HT-29 (cell line): ENCODE data around the gene MAP3K6. TPM values are rescaled to one million over a fixed set of nuclear protein-coding genes. Genes with fewer than 3 reads are reported as not detected.
"Not testable (repeated sequence)": the region's sequence is repeated elsewhere in the genome, so short reads cannot be mapped to it uniquely, and the experiment has no call there.

Experiments
- DNase-seq: peaks from one replicate; pipeline ENCODE4 v3.0.0-alpha.2; 2015; ENCODE audit warnings: low spot score
- total RNA-seq: library from RNA; depleted of rRNA; stranded (reverse); fragments of >200 nt; shearing (Covaris generic); gene quantifications from 2 replicates; pipeline ENCODE4 v1.2.3, GENCODE V29; 2014

The MAP3K6 gene
- total RNA-seq, 1 experiment from 2014 or later = 17.0 TPM

GRCh38 chr1:27398405-27399149 lies 31.8 kb upstream of the MAP3K6 start:
- no peak for DNase-seq

- no peak for DNase-seq
These were observed 31.0 kb upstream of the MAP3K6 start for GRCh38 chr1:27397749-27398148.

- DNase-seq = no peak
These were observed 30.3 kb upstream of the MAP3K6 start for GRCh38 chr1:27397110-27397509.

GRCh38 chr1:27395441-27396195 lies 28.9 kb upstream of the MAP3K6 start:
- DNase-seq = peak; percentile 85

- no peak for DNase-seq
These were observed 28.2 kb upstream of the MAP3K6 start for GRCh38 chr1:27394925-27395324.

GRCh38 chr1:27394282-27394658 lies 27.5 kb upstream of the MAP3K6 start:
- DNase-seq = no peak

- no peak for DNase-seq
These were observed 27.0 kb upstream of the MAP3K6 start for GRCh38 chr1:27393641-27394281.

GRCh38 chr1:27392778-27393635 lies 26.2 kb upstream of the MAP3K6 start:
- DNase-seq = peak; percentile 41

GRCh38 chr1:27392096-27392777 lies 25.5 kb upstream of the MAP3K6 start, which contains the start of gene GPR3:
TSS of gene GPR3 (plus strand) at chr1:27392622. CDS start at chr1:27393799, 1,177 bp downstream.
- DNase-seq = peak; percentile 93

GRCh38 chr1:27391511-27392095 lies 24.8 kb upstream of the MAP3K6 start:
- peak; percentile 64 for DNase-seq

- DNase-seq = peak; percentile 90
These were observed 21.7 kb upstream of the MAP3K6 start for GRCh38 chr1:27388337-27389005.

GRCh38 chr1:27384797-27385196 lies 18.0 kb upstream of the MAP3K6 start:
- DNase-seq = not testable (repeated sequence)

- no peak for DNase-seq
These were observed 16.9 kb upstream of the MAP3K6 start for GRCh38 chr1:27383661-27384060.

- DNase-seq = peak; percentile 65
These were observed 16.4 kb upstream of the MAP3K6 start, which contains the start of gene CD164L2 for GRCh38 chr1:27383039-27383605. TSS of gene CD164L2 (minus strand) at chr1:27383333. CDS start at chr1:27383239, 94 bp downstream.

- no peak for DNase-seq
These were observed 15.4 kb upstream of the MAP3K6 start for GRCh38 chr1:27381969-27382762.

- DNase-seq = no peak
These were observed 14.3 kb upstream of the MAP3K6 start for GRCh38 chr1:27380766-27381733.

GRCh38 chr1:27380224-27380623 lies 13.5 kb upstream of the MAP3K6 start:
- DNase-seq = no peak
